Cardiac muscle cell (in vitro differentiated cells and primary cell): Measurements from ENCODE around the gene MACROD2. TPM values are rescaled to one million over a fixed set of nuclear protein-coding genes. Genes with fewer than 3 reads are reported as not detected.

Source experiments
- DNase-seq, 2 donors: peaks; one replicate each; pipeline versions ENCODE4 v3.0.0 to v3.0.0-alpha.2; 2010 to 2017; ENCODE audit warnings: low read depth in 1 of 2, low spot score in 1 of 2
- H3K27ac ChIP-seq: fragments of 200-600 bp; sonication (generic); 2 replicates; pipeline ENCODE4 v1.5.1; 2016
- H3K27me3 ChIP-seq: fragments of 200-600 bp; sonication (generic); 2 replicates; pipeline ENCODE4 v1.6.0; 2016; ENCODE audit warnings: control low read depth
- H3K36me3 ChIP-seq: fragments of 200-600 bp; sonication (generic); 2 replicates; pipeline ENCODE4 v1.5.1; 2016; ENCODE audit warnings: control low read depth
- H3K4me1 ChIP-seq: fragments of 200-600 bp; sonication (generic); 2 replicates; pipeline ENCODE4 v1.8.1; 2017; ENCODE audit warnings: low read depth, mild to moderate bottlenecking, mixed run types
- H3K4me3 ChIP-seq: fragments of 200-600 bp; sonication (generic); 2 replicates; pipeline ENCODE4 v1.5.1; 2016; ENCODE audit warnings: mild to moderate bottlenecking
- H3K9me3 ChIP-seq: fragments of 200-600 bp; sonication (generic); 2 replicates; pipeline ENCODE4 v1.5.1; 2017; ENCODE audit warnings: low read depth, mild to moderate bottlenecking, control low read depth
- CTCF ChIP-seq: IDR thresholded peaks from 2 replicates; pipeline ENCODE4 v1.5.1; 2012; ENCODE audit warnings: low read depth, mild to moderate bottlenecking, low read length
- polyA plus RNA-seq: library from polyadenylated mRNA; unstranded; fragments of >200 nt; fragmentation: Nextera tagmentation; extraction: Ambion mirVana; gene quantifications from 2 replicates; pipeline ENCODE4 v1.2.1, GENCODE V29; 2016
- total RNA-seq: library from RNA; depleted of rRNA; stranded (reverse); fragments of >200 nt; gene quantifications from 2 replicates; pipeline ENCODE4 v1.2.3, GENCODE V29; 2016

The MACROD2 gene
- total and polyA plus RNA-seq, 2 experiments from 2014 or later, result 9.3 to 14.4 TPM

GRCh38 chr20:14649662-14650061 is 654.3 kb downstream of the MACROD2 start:
- Histone ChIP-seq H3K4me3 (no peak overlapping the region), H3K9me3 (no peaks in the 10 kb centered on the region), H3K27me3 (no peaks in the 10 kb centered on the region), H3K4me1 (no peaks in the 10 kb centered on the region), H3K36me3 (no peaks in the 10 kb centered on the region), H3K27ac (no peak overlapping the region)
- no peak for TF ChIP-seq CTCF
- no peak for DNase-seq

GRCh38 chr20:14657266-14658005 is 662.1 kb downstream of the MACROD2 start:
- no peaks in the 10 kb centered on the region for H3K36me3 ChIP-seq
- no peak overlapping the region for H3K4me3 ChIP-seq
- H3K9me3 ChIP-seq, result no peaks in the 10 kb centered on the region
- TF ChIP-seq CTCF, result no peak
- no peak overlapping the region for H3K27ac ChIP-seq
- no peaks in the 10 kb centered on the region for H3K27me3 ChIP-seq
- peak in 1 of 2 donors; percentile 3 for DNase-seq
- H3K4me1 ChIP-seq, result no peaks in the 10 kb centered on the region

GRCh38 chr20:14664101-14664500 is 668.8 kb downstream of the MACROD2 start:
- DNase-seq, result no peak
- H3K4me1 ChIP-seq, result no peaks in the 10 kb centered on the region
- H3K4me3 ChIP-seq, result no peak overlapping the region
- H3K36me3 ChIP-seq, result no peaks in the 10 kb centered on the region
- no peaks in the 10 kb centered on the region for H3K9me3 ChIP-seq
- H3K27ac ChIP-seq, result no peak overlapping the region
- H3K27me3 ChIP-seq, result no peaks in the 10 kb centered on the region
- no peak for TF ChIP-seq CTCF

- Histone ChIP-seq H3K9me3 (no peaks in the 10 kb centered on the region), H3K4me1 (no peaks in the 10 kb centered on the region), H3K36me3 (no peaks in the 10 kb centered on the region), H3K4me3 (no peak overlapping the region), H3K27me3 (no peaks in the 10 kb centered on the region), H3K27ac (no peak overlapping the region)
- TF ChIP-seq CTCF, result no peak
- no peak for DNase-seq
Measured at GRCh38 chr20:14666696-14667095, 671.4 kb downstream of the MACROD2 start.

GRCh38 chr20:14667226-14667625 is 671.9 kb downstream of the MACROD2 start:
- no peaks in the 10 kb centered on the region for H3K4me1 ChIP-seq
- TF ChIP-seq CTCF, result no peak
- no peak for DNase-seq
- H3K27me3 ChIP-seq, result no peaks in the 10 kb centered on the region
- no peak overlapping the region for H3K27ac ChIP-seq
- H3K4me3 ChIP-seq, result no peak overlapping the region
- no peaks in the 10 kb centered on the region for H3K9me3 ChIP-seq
- H3K36me3 ChIP-seq, result no peaks in the 10 kb centered on the region
